AG10803 (cell line): ENCODE data around the gene PCLO.

Source experiments
- DNase-seq: peaks from one replicate; pipeline ENCODE4 v3.0.0; 2010; ENCODE audit warnings: low read depth
- H3K4me3 ChIP-seq: 2 replicates; pipeline ENCODE4 v1.5.1; 2011; ENCODE audit warnings: mild to moderate bottlenecking, low read length, control low read depth
- TF ChIP-seq, protein P1 (sequence below): conservative IDR thresholded peaks from 2 replicates; pipeline ENCODE4 v1.5.1; 2011; ENCODE audit warnings: mild to moderate bottlenecking, low read length, control low read depth, inconsistent platforms

Gene PCLO

DNA sequence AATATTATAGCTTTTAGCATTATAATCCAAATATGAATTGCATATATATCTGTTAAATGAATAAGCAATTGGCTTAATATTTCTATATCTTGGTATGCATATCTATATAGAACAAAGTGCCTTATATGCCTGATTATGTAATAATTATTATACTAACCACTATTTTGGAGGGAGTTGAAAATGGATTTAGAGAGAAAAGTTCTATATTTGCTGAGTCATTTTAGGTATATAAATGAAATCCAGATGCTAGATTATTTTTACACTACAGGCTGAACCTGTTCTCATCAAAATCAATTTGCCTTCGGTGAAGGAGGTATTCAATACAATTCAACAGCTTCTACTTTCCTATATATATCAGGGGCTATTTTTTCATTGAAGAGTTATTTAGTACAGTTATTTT is 276.4 kb downstream of the PCLO start:
- DNase-seq = no peak
- no peak overlapping the region for H3K4me3 ChIP-seq
- TF ChIP-seq, protein P1, sequence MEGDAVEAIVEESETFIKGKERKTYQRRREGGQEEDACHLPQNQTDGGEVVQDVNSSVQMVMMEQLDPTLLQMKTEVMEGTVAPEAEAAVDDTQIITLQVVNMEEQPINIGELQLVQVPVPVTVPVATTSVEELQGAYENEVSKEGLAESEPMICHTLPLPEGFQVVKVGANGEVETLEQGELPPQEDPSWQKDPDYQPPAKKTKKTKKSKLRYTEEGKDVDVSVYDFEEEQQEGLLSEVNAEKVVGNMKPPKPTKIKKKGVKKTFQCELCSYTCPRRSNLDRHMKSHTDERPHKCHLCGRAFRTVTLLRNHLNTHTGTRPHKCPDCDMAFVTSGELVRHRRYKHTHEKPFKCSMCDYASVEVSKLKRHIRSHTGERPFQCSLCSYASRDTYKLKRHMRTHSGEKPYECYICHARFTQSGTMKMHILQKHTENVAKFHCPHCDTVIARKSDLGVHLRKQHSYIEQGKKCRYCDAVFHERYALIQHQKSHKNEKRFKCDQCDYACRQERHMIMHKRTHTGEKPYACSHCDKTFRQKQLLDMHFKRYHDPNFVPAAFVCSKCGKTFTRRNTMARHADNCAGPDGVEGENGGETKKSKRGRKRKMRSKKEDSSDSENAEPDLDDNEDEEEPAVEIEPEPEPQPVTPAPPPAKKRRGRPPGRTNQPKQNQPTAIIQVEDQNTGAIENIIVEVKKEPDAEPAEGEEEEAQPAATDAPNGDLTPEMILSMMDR = no peak

DNA sequence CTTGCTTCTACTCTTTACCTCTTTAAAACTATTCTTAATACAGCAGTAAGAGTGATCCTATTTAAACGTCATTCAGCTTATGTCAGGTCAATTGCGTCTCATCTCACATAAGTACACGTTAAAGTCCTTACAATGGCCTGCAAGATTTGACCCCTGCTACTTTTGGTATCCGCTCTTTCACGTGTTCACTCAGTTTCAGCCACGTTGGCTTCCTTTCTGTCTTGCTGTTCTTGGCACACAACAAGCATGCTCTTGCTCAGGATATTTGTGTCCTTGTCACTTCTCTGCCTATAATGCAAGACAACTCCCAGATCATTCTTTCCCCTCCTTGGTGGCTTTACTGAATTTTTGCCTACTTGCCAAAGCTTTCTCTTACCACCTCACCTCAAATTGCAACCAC is 296.8 kb downstream of the PCLO start:
- H3K4me3 ChIP-seq = no peak overlapping the region
- DNase-seq = no peak
- TF ChIP-seq, protein P1 = no peak

DNA sequence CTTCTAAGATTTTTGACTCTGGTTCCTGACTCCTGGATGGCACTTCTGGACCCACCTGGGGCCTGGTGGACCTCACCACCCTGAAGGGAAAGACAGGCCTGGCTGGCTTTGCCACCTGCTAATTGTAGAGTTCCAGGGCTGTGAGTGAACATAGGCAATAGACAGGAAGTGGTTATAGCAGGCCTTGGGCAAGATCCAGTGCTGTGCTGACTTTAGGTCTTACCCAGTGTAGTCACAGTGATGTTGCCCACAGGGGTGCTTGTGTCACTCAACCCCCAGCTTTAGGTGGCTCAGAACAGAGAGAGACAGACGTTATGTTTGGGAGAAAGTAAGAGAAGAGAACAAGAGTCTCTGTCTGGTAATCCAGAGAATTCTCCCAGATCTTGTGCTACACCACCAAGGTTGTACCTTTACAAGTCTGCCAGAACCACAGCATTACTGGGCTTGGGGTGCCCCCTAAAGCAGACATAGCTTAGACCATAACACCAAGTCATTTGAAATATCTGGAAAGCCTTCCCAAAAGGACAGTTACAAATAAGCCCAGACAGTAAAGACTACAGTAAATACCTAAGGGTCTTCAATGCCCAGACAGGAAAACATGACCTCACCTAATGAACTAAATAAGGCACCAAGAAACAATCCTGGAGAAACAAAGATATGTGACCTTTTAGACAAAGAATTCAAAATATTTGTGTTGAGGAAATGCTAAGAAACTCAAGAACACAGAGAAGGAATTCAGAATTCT is 303.4 kb downstream of the PCLO start:
- TF ChIP-seq, protein P1 = no peak
- DNase-seq = peak; percentile 13

DNA sequence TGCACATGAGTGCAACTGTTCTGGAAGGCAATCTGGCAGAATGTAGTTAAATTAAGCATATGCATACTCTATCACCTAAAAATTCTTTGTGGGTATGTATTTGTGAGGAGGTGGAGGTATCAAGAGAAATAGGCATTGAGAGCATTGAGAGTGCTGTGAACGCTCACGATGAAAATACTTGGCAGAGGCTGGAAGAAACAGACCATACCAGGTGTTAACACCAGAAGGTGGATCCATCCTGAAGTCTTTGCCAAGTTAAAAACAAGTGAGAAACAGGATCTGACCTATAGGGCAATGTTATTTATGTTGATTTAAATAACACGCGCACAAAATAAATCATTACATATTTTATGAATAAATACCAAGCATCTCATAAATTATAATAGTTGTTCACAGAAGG is 311.6 kb downstream of the PCLO start:
- TF ChIP-seq, protein P1 = no peak
- no peak overlapping the region for H3K4me3 ChIP-seq
- DNase-seq = no peak

More for the DNA sequence above, 303.4 kb downstream of the PCLO start:
- no peak overlapping the region for H3K4me3 ChIP-seq

DNA sequence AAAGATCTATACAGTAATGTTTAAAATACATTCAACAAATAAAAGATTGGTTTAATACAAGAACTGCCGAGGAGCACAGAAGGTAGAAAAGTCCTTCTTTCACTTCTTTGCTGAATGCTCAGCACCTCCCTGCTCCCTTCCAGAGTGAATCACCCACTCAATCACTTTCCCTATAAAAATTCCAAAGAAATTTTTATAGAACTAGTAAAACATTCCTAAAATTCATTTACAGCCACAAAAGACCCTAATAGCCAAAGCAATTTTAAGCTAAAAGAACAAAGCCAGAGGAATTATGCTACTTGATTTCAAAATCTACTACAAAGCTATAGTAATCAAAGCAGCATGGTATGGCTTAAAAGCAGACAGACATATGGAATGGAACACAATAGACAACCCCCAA is 320.9 kb downstream of the PCLO start:
- TF ChIP-seq, protein P1 = no peak
- no peak overlapping the region for H3K4me3 ChIP-seq
- DNase-seq = no peak

DNA sequence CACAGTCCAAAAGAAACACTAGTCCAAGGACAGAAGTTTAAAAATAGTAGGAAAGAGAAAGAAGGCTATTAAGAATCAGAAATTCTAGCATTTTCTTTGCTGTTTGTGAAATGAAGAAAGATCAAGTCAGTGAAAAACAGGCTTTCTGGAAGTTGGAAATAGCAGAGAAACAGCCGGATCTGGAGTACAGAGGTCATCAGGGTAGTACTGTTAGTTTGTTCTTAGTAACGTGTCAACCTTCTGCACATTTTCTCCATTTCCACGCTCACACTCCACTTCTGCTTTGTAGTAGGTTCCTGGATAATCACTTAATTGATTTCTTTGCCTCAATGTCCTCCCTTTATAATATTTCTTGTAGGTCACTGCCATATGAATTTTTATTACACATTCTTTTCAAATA is 322.6 kb downstream of the PCLO start:
- no peak overlapping the region for H3K4me3 ChIP-seq
- no peak for DNase-seq
- TF ChIP-seq, protein P1 = no peak

DNA sequence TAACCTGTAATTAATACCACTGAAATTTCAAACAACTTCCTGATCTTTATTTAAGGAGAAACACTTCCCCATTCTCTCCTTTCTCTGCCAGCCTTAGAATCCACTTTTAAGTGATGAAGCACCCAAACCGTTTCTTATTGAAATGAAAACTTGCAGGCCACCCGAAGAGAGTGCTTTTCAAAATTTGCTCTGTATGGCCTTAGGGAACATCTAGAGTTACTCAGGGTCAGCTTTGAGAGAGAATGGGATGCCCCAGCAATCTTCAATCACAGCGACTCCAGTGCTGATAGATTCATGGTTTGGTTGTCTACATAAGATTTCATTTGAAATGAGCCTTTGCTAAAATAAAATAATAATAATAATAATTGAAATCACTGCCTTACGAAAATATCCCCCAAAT is 323.1 kb downstream of the PCLO start:
- TF ChIP-seq, protein P1 = no peak
- no peak overlapping the region for H3K4me3 ChIP-seq
- no peak for DNase-seq
